NT2/D1 (cell line): ENCODE results near the gene TLDC2.
"Not testable (repeated sequence)": the region's sequence is repeated elsewhere in the genome, so short reads cannot be mapped to it uniquely, and the experiment has no call there.

Source experiments
- DNase-seq: peaks from one replicate; pipeline ENCODE4 v3.0.0-alpha.2; 2011; ENCODE audit warnings: low read depth, low spot score
- H3K27me3 ChIP-seq: 2 replicates; pipeline ENCODE4 v1.6.0; 2011; ENCODE audit warnings: mild to moderate bottlenecking; ENCODE audit not compliant: insufficient read length, insufficient read depth
- H3K36me3 ChIP-seq: 2 replicates; pipeline ENCODE4 v1.6.1; 2011; ENCODE audit warnings: mild to moderate bottlenecking, low read length, mixed read lengths; ENCODE audit not compliant: insufficient read depth, insufficient read length
- H3K4me1 ChIP-seq: 2 replicates; pipeline ENCODE4 v1.5.1; 2011; ENCODE audit not compliant: insufficient read depth, insufficient read length
- H3K4me3 ChIP-seq: 2 replicates; pipeline ENCODE4 v1.5.1; 2011; ENCODE audit warnings: low read depth; ENCODE audit not compliant: insufficient read length
- H3K9ac ChIP-seq: 2 replicates; pipeline ENCODE4 v1.6.0; 2011; ENCODE audit warnings: low read depth; ENCODE audit not compliant: insufficient read length
- H3K9me3 ChIP-seq: 2 replicates; pipeline ENCODE4 v1.5.1; 2011; ENCODE audit warnings: mild to moderate bottlenecking, low read length; ENCODE audit not compliant: insufficient read depth
- SUZ12 ChIP-seq: IDR thresholded peaks from 2 replicates; pipeline ENCODE4 v1.6.1; 2011; ENCODE audit not compliant: insufficient read length, insufficient read depth; ENCODE audit errors: extremely low read depth
- YY1 ChIP-seq: IDR thresholded peaks from 2 replicates; pipeline ENCODE4 v1.6.1; 2011; ENCODE audit not compliant: insufficient read length, insufficient read depth
- ZNF274 ChIP-seq: IDR thresholded peaks from 2 replicates; pipeline ENCODE4 v1.6.1; 2011; ENCODE audit warnings: mild to moderate bottlenecking, low read depth, low read length

Gene TLDC2

GRCh38 chr20:36932476-36933426, 56.8 kb downstream of the TLDC2 start:
- TF ChIP-seq YY1 (no peak), ZNF274 (no peak), SUZ12 (no peak)
- Histone ChIP-seq H3K4me1 (no peaks in the 10 kb centered on the region), H3K9me3 (no peaks in the 10 kb centered on the region), H3K36me3 (no peaks in the 10 kb centered on the region), H3K9ac (no peak overlapping the region), H3K27me3 (no peaks in the 10 kb centered on the region), H3K4me3 (no peak overlapping the region)
- DNase-seq = no peak

- DNase-seq, H3K36me3 ChIP-seq, H3K4me3 ChIP-seq, H3K9me3 ChIP-seq, H3K9ac ChIP-seq, H3K4me1 ChIP-seq, H3K27me3 ChIP-seq: not testable (repeated sequence)
Observed at GRCh38 chr20:36933571-36933970, 57.6 kb downstream of the TLDC2 start.

GRCh38 chr20:36936341-36936740, 60.4 kb downstream of the TLDC2 start:
- H3K4me1 ChIP-seq = no peaks in the 10 kb centered on the region

GRCh38 chr20:36936761-36937401, 60.9 kb downstream of the TLDC2 start:
- H3K4me1 ChIP-seq, H3K4me3 ChIP-seq, H3K27me3 ChIP-seq, DNase-seq, H3K9me3 ChIP-seq, H3K9ac ChIP-seq, H3K36me3 ChIP-seq: not testable (repeated sequence)

More at GRCh38 chr20:36936341-36936740, 60.4 kb downstream of the TLDC2 start:
- no peak overlapping the region for H3K9ac ChIP-seq
- no peak for DNase-seq
- H3K27me3 ChIP-seq = no peaks in the 10 kb centered on the region
- no peak overlapping the region for H3K4me3 ChIP-seq
- TF ChIP-seq ZNF274 (no peak), YY1 (no peak), SUZ12 (no peak)
- H3K36me3 ChIP-seq = no peaks in the 10 kb centered on the region
- H3K9me3 ChIP-seq = no peaks in the 10 kb centered on the region

- no peak for DNase-seq
- Histone ChIP-seq H3K9me3 (no peaks in the 10 kb centered on the region), H3K36me3 (no peaks in the 10 kb centered on the region), H3K27me3 (no peaks in the 10 kb centered on the region), H3K4me1 (no peaks in the 10 kb centered on the region), H3K9ac (no peak overlapping the region), H3K4me3 (no peak overlapping the region)
- TF ChIP-seq SUZ12 (no peak), ZNF274 (no peak), YY1 (no peak)
Observed at GRCh38 chr20:36937402-36937770, 61.4 kb downstream of the TLDC2 start.

- DNase-seq = no peak
- Histone ChIP-seq H3K4me3 (no peak overlapping the region), H3K27me3 (no peaks in the 10 kb centered on the region), H3K36me3 (peaks cover 4% of the 10 kb centered on the region), H3K9me3 (no peaks in the 10 kb centered on the region), H3K9ac (no peak overlapping the region), H3K4me1 (no peaks in the 10 kb centered on the region)
- TF ChIP-seq YY1 = no peak
- no peak for TF ChIP-seq SUZ12
- TF ChIP-seq ZNF274 = no peak
Observed at GRCh38 chr20:36941401-36941835, 65.5 kb downstream of the TLDC2 start.
